ENCODE measurements around the gene LTBP1.
"Not testable (repeated sequence)": the region's sequence is repeated elsewhere in the genome, so short reads cannot be mapped to it uniquely, and the experiment has no call there.

Gene LTBP1

DNA sequence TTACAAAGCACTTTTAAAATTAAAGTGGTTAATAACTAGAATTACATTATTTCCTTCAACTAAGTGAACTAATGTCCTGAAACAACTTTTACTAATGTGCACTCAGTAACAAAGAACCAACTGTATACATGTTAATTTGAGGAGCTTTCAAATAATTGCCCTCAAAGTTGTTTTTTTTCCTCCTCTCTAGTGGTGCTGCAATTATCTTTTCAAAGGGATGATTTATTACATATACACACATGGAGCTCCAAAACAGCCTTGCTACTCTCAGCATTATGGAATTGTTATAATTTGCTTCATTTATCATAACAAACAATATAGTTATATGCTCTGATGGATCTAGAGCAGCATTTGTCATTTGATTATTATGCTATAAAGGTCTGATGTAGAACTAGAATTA, 283.4 kb downstream of the LTBP1 start:
- Histone ChIP-seq H3K36me3 (ENCODE audit: control insufficient read depth, insufficient read depth, low read length) (no peaks in the 10 kb centered on the region), H3K27ac (ENCODE audit: low read depth, low read length) (no peak overlapping the region), H3K27me3 (ENCODE audit: control insufficient read depth, insufficient read depth, low read length) (no peaks in the 10 kb centered on the region), H3K4me1 (ENCODE audit: control insufficient read depth, insufficient read depth, low read length) (no peaks in the 10 kb centered on the region), H3K9ac (ENCODE audit: low read length) (no peak overlapping the region), H3K4me3 (ENCODE audit: low read length) (no peak overlapping the region)

DNA sequence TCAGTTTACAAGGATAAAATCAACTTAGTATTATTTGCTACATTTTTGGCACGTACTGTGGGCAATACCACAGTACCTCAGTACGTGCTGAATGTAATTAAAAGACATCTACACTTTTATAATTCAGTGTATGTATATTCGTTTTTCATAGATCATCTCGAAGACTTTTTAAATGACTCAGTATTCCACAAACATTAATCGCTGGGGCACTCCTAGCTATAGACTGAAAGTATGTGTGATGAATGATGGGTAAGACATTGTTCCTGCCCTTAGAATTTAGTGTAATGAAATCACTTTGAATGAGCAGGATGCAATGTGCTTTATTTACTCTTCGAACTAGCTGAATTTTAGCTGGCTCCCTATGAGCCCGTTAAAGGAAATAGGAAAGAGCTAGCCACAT, 284.1 kb downstream of the LTBP1 start:
- Histone ChIP-seq H3K27me3 (ENCODE audit: control insufficient read depth, insufficient read depth, low read length) (no peaks in the 10 kb centered on the region), H3K9ac (ENCODE audit: low read length) (no peak overlapping the region), H3K27ac (ENCODE audit: low read depth, low read length) (no peak overlapping the region), H3K4me3 (ENCODE audit: low read length) (no peak overlapping the region), H3K4me1 (ENCODE audit: control insufficient read depth, insufficient read depth, low read length) (no peaks in the 10 kb centered on the region), H3K36me3 (ENCODE audit: control insufficient read depth, insufficient read depth, low read length) (no peaks in the 10 kb centered on the region)

DNA sequence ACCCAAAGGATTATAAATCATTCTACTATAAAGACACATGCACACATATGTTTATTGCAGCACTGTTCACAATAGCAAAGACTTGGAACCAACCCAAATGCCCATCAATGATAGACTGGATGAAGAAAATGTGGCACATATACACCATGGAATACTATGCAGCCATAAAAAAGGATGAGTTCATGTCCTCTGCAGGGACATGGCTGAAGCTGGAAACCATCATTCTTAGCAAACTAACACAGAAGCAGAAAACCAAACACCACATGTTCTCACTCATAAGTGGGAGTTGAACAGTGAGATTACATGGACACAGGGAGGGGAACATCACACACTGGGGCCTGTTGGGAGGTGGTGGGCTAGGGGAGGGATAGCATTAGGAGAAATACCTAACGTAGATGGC, 288.8 kb downstream of the LTBP1 start:
- H3K4me3 ChIP-seq (ENCODE audit: low read length); H3K27ac ChIP-seq (ENCODE audit: low read depth, low read length); H3K9ac ChIP-seq (ENCODE audit: low read length); H3K36me3 ChIP-seq (ENCODE audit: control insufficient read depth, insufficient read depth, low read length); H3K27me3 ChIP-seq (ENCODE audit: control insufficient read depth, insufficient read depth, low read length); H3K4me1 ChIP-seq (ENCODE audit: control insufficient read depth, insufficient read depth, low read length): not testable (repeated sequence)

DNA sequence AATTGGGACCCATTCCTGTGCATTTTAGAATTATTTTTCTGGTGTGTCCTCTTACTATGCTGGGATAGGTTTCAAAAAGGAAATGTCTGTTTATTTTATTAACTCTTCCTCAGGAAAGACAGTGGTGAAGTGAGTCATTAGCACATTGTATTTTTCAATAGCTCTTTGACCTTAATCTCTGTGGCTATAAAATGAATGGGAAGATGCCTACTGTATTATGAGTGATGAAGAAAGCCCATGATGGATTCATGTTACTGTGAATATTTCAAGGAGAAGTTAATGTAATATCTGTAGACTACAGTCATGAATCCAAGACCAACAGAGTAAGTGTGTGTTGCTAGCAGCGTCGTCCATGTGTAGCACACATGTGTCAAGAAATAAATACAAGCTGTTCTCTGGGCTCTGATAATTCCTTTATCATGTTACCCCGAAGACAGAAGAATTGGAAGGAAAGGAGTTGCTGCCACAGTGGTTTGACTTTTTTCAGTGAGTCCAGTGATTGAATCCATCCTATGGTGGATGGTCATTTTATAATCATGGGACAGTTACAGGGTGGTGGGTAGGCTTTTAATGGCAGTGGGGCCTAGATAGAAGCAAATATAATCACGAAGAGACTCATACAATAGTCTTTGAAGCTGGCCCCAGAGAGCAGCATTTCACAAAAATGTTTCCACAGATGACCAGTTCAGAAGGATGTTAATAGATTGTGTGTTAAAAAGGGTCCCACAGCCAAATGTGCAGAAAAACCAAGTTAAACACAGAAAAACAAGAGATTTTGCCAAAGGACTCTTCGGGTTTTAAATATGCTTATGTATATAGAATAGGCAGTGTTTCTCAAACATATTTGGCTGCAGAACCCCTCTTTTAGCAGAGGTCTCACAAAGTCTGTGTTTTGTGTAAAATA, 290.0 kb downstream of the LTBP1 start:
- H3K27ac ChIP-seq (ENCODE audit: low read depth, low read length), result no peak overlapping the region
- no peaks in the 10 kb centered on the region for H3K27me3 ChIP-seq (ENCODE audit: control insufficient read depth, insufficient read depth, low read length)
- H3K4me3 ChIP-seq (ENCODE audit: low read length), result no peak overlapping the region
- H3K4me1 ChIP-seq (ENCODE audit: control insufficient read depth, insufficient read depth, low read length), result no peaks in the 10 kb centered on the region
- H3K9ac ChIP-seq (ENCODE audit: low read length), result no peak overlapping the region
- no peaks in the 10 kb centered on the region for H3K36me3 ChIP-seq (ENCODE audit: control insufficient read depth, insufficient read depth, low read length)

DNA sequence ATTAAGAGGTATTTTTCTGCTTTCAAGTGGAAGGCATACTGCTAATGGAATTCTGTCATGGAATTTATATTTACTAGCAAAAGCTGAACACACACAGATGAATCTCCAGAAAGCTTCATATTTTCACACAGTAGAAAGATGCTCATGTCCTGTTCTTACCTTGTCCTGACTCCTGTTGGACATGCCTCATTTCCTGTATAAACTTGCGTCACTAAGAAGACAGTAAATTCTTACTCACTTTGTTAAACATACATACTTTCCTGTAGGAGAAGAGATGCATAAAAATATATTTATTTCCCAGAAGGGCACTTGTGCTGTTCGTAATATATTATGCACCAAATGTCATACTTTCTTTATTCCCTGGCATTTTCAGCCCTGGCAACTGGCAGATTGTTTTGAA, 291.4 kb downstream of the LTBP1 start:
- H3K9ac ChIP-seq (ENCODE audit: low read length), result no peak overlapping the region
- H3K27ac ChIP-seq (ENCODE audit: low read depth, low read length), result peak overlapping the region; percentile 51
- no peaks in the 10 kb centered on the region for H3K4me1 ChIP-seq (ENCODE audit: control insufficient read depth, insufficient read depth, low read length)

DNA sequence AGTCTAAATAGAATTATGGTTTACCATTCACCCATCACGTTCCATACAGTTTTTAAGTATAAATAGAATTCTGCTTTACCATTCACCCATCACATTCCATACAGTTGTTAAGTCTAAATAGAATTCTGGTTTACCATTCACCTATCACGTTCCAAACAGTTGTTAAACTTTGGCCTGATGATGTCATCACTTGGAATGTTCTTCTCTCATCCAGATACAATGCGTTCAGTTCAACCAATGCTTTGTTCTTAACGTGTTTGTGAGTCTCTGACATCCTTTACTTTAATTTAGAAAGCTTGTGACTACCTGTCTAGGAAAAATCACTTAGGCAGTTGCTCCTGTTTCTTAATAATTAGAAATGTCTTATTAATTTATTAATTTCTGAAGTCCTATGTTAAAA, 293.4 kb downstream of the LTBP1 start:
- H3K4me3 ChIP-seq (ENCODE audit: low read length), result no peak overlapping the region
- no peak overlapping the region for H3K9ac ChIP-seq (ENCODE audit: low read length)
- H3K36me3 ChIP-seq (ENCODE audit: control insufficient read depth, insufficient read depth, low read length), result no peaks in the 10 kb centered on the region
- no peaks in the 10 kb centered on the region for H3K27me3 ChIP-seq (ENCODE audit: control insufficient read depth, insufficient read depth, low read length)
- no peak overlapping the region for H3K27ac ChIP-seq (ENCODE audit: low read depth, low read length)
- H3K4me1 ChIP-seq (ENCODE audit: control insufficient read depth, insufficient read depth, low read length), result no peaks in the 10 kb centered on the region

More for the DNA sequence above, 291.4 kb downstream of the LTBP1 start:
- Histone ChIP-seq H3K36me3 (ENCODE audit: control insufficient read depth, insufficient read depth, low read length) (no peaks in the 10 kb centered on the region), H3K27me3 (ENCODE audit: control insufficient read depth, insufficient read depth, low read length) (no peaks in the 10 kb centered on the region), H3K4me3 (ENCODE audit: low read length) (no peak overlapping the region)

DNA sequence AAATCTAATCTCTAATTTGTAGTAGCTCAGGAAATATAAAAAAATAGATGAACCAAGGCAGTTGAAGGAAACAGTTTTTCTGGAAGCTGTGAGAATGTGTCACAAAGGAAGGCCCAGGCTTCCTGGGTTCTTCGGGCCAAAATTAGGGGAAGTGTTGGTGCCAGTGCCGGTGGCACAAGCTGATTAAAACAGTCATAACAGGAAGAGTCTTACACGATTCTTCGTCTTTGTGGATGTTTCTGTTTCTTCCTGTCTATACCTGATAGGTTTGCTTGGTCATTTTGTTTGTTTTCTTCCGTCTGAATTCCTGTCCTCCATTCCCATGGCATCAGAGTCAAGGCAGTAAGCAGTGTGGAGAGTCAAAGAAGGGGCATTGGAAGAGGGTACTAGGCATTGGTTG, 294.3 kb downstream of the LTBP1 start:
- no peak overlapping the region for H3K27ac ChIP-seq (ENCODE audit: low read depth, low read length)

DNA sequence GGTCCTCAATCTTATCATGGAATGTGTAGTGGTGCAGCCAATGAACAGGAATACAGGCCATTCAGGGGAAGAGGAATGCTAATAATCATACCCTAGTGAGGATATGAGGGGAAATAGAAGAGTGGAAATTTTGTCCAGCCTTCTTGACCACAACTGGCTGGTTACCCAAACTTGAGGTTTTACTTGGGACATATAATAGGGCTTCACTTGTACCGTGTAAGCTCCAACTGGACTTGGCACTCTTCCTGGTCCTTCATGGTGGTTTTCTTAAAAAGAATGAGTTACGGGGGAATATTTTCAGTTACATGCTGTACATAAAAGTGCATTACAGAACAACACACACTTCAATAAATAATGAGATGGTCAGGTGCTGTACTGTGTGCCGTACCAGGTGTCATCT, 294.8 kb downstream of the LTBP1 start:
- Histone ChIP-seq H3K9ac (ENCODE audit: low read length) (no peak overlapping the region), H3K27me3 (ENCODE audit: control insufficient read depth, insufficient read depth, low read length) (no peaks in the 10 kb centered on the region), H3K4me1 (ENCODE audit: control insufficient read depth, insufficient read depth, low read length) (no peaks in the 10 kb centered on the region), H3K27ac (ENCODE audit: low read depth, low read length) (no peak overlapping the region), H3K4me3 (ENCODE audit: low read length) (no peak overlapping the region), H3K36me3 (ENCODE audit: control insufficient read depth, insufficient read depth, low read length) (no peaks in the 10 kb centered on the region)

More for the DNA sequence above, 294.3 kb downstream of the LTBP1 start:
- Histone ChIP-seq H3K9ac (ENCODE audit: low read length) (no peak overlapping the region), H3K36me3 (ENCODE audit: control insufficient read depth, insufficient read depth, low read length) (no peaks in the 10 kb centered on the region), H3K4me1 (ENCODE audit: control insufficient read depth, insufficient read depth, low read length) (no peaks in the 10 kb centered on the region), H3K27me3 (ENCODE audit: control insufficient read depth, insufficient read depth, low read length) (no peaks in the 10 kb centered on the region), H3K4me3 (ENCODE audit: low read length) (no peak overlapping the region)

DNA sequence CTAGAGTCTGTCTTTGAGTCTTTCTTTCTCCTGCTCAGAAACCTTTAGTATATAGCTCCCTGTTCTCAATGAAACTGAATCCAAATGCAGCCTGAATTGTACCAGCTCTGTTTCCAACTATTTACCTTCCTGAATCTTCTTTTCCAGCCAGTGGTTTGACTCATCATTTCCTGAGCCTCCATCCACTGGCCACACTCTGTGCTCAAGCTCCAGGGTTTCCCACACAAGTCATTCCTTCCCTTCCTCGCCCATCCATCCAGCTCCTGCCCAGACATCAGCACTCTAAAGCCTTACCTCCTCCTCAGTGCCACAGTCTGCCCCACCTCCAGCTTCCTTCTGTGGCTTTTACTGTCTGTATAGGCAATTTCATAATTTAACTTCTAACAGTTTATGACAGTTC, 296.1 kb downstream of the LTBP1 start:
- no peaks in the 10 kb centered on the region for H3K4me1 ChIP-seq (ENCODE audit: control insufficient read depth, insufficient read depth, low read length)
- no peaks in the 10 kb centered on the region for H3K36me3 ChIP-seq (ENCODE audit: control insufficient read depth, insufficient read depth, low read length)
- no peak overlapping the region for H3K9ac ChIP-seq (ENCODE audit: low read length)
- H3K4me3 ChIP-seq (ENCODE audit: low read length), result no peak overlapping the region
- H3K27ac ChIP-seq (ENCODE audit: low read depth, low read length), result no peak overlapping the region
- H3K27me3 ChIP-seq (ENCODE audit: control insufficient read depth, insufficient read depth, low read length), result no peaks in the 10 kb centered on the region

DNA sequence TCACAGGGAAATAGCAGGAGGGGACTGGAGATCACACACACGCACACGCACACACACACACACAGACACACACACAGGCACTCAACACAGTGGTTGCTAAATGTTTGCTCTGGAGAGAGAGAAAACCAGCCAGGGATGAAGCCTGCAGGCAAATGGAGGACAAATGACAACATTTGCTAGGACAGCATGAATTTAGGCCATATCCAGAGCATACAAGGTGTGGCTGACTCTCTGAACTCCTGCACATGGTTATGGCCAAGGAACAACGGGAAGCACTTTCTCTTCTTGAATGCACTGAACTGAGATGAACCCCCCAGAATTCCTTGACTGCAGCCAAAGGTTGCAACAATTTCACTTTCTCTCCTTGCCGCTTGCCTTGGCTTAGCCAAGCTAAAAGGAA, 299.7 kb downstream of the LTBP1 start:
- no peaks in the 10 kb centered on the region for H3K4me1 ChIP-seq (ENCODE audit: control insufficient read depth, insufficient read depth, low read length)
- H3K27me3 ChIP-seq (ENCODE audit: control insufficient read depth, insufficient read depth, low read length), result no peaks in the 10 kb centered on the region
- no peak overlapping the region for H3K4me3 ChIP-seq (ENCODE audit: low read length)
- no peaks in the 10 kb centered on the region for H3K36me3 ChIP-seq (ENCODE audit: control insufficient read depth, insufficient read depth, low read length)
- no peak overlapping the region for H3K9ac ChIP-seq (ENCODE audit: low read length)
- H3K27ac ChIP-seq (ENCODE audit: low read depth, low read length), result no peak overlapping the region

DNA sequence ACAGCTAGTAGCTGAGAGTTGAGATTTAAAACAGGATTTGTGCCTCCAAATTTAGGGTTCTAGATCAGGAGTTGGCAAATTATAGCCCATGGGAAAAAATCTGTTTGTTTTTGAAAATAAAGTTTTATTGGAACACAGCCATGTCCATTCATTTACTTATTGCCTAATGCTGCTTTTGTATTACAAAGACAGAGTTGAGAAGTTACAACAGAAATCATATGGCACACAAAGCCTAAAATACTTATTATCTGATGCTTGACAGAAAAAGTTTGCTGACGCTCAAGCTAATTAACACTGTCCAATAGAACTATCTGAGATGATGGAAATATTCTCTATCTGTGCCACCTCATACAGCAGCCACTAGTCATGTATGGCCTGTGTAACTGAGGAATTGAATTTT, 300.6 kb downstream of the LTBP1 start:
- Histone ChIP-seq H3K4me1 (ENCODE audit: control insufficient read depth, insufficient read depth, low read length) (no peaks in the 10 kb centered on the region), H3K27ac (ENCODE audit: low read depth, low read length) (no peak overlapping the region), H3K27me3 (ENCODE audit: control insufficient read depth, insufficient read depth, low read length) (no peaks in the 10 kb centered on the region), H3K36me3 (ENCODE audit: control insufficient read depth, insufficient read depth, low read length) (no peaks in the 10 kb centered on the region), H3K4me3 (ENCODE audit: low read length) (no peak overlapping the region), H3K9ac (ENCODE audit: low read length) (no peak overlapping the region)

DNA sequence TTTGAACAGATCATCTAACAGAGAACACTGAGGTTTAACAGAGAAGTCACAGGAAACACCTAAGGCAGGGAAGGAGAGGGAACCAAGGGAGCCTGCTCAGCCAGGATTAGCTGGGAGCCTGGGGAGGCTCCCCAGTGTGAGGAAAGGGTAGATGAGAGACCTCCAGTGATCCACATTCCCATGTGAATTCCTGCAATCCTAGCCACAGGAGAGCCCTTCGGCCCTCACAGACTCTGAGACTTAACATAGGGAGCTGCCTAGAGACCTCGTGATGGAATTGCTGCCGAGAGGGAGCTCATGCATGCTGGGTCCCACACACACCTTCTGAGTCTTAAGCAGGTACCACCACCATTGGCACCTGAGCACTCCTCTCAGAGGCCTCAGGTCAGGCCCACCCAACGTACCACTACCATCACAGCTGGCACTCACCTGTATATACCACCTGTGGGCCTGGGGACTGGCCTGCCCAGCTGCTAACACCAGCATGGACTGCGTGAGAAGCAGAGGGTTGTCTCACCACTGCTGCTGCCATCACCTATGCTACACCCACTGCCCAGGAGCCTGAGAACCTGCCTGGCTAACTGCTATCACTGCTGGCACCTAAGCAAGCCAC, 303.8 kb downstream of the LTBP1 start:
- Histone ChIP-seq H3K27ac (ENCODE audit: low read depth, low read length) (no peak overlapping the region), H3K4me1 (ENCODE audit: control insufficient read depth, insufficient read depth, low read length) (no peaks in the 10 kb centered on the region)

More for the DNA sequence above, 303.8 kb downstream of the LTBP1 start:
- no peak overlapping the region for H3K9ac ChIP-seq (ENCODE audit: low read length)
- H3K27me3 ChIP-seq (ENCODE audit: control insufficient read depth, insufficient read depth, low read length), result no peaks in the 10 kb centered on the region
- no peaks in the 10 kb centered on the region for H3K36me3 ChIP-seq (ENCODE audit: control insufficient read depth, insufficient read depth, low read length)
- no peak overlapping the region for H3K4me3 ChIP-seq (ENCODE audit: low read length)
